OCI-M2 (cell line): Measurements from ENCODE around the gene USP17L5.
"Not testable (repeated sequence)": the region's sequence is repeated elsewhere in the genome, so short reads cannot be mapped to it uniquely, and the experiment has no call there.

ENCODE experiments used
- DNase-seq: peaks from one replicate; lab custom pipeline; 2025; ENCODE audit not compliant: unreplicated experiment; lab: John Stamatoyannopoulos, UW

USP17L5 gene

GRCh38 chr4:9339103-9339502, at the start of gene USP17L5:
Gene USP17L5, plus strand, starts transcription at chr4:9339403. Its CDS starts 0 bp downstream, at chr4:9339403.
- not testable (repeated sequence) for DNase-seq

GRCh38 chr4:9324191-9324590, 15.0 kb upstream of the USP17L5 start:
- DNase-seq: not testable (repeated sequence)

- not testable (repeated sequence) for DNase-seq
These were observed 14.3 kb upstream of the USP17L5 start, which contains the start of gene USP17L24 for GRCh38 chr4:9324865-9325264. Gene USP17L24, plus strand, starts transcription at chr4:9325165. Its CDS starts 0 bp downstream, at chr4:9325165.

- not testable (repeated sequence) for DNase-seq
These were observed 9.6 kb upstream of the USP17L5 start, which contains the start of gene USP17L25 for GRCh38 chr4:9329611-9330010. Gene USP17L25, plus strand, starts transcription at chr4:9329911. Its CDS starts 0 bp downstream, at chr4:9329911.

- not testable (repeated sequence) for DNase-seq
These were observed 4.8 kb upstream of the USP17L5 start, which contains the start of gene USP17L26 for GRCh38 chr4:9334358-9334757. Gene USP17L26, plus strand, starts transcription at chr4:9334658. Its CDS starts 0 bp downstream, at chr4:9334658.

- not testable (repeated sequence) for DNase-seq
These were observed 4.6 kb downstream of the USP17L5 start, which contains the start of gene USP17L27 for GRCh38 chr4:9343848-9344247. Gene USP17L27, plus strand, starts transcription at chr4:9344148. Its CDS starts 0 bp downstream, at chr4:9344148.

GRCh38 chr4:9348593-9348992, 9.4 kb downstream of the USP17L5 start, which contains the start of gene USP17L28:
Gene USP17L28, plus strand, starts transcription at chr4:9348893. Its CDS starts 0 bp downstream, at chr4:9348893.
- DNase-seq: not testable (repeated sequence)

- DNase-seq: not testable (repeated sequence)
These were observed 11.7 kb downstream of the USP17L5 start for GRCh38 chr4:9350866-9351265.

GRCh38 chr4:9353338-9353737, 14.1 kb downstream of the USP17L5 start, which contains the start of gene USP17L29:
Gene USP17L29, plus strand, starts transcription at chr4:9353638. Its CDS starts 0 bp downstream, at chr4:9353638.
- DNase-seq: not testable (repeated sequence)

- DNase-seq: not testable (repeated sequence)
These were observed 23.6 kb downstream of the USP17L5 start, which contains the start of gene USP17L30 for GRCh38 chr4:9362829-9363228. Gene USP17L30, plus strand, starts transcription at chr4:9363129. Its CDS starts 0 bp downstream, at chr4:9363129.

- DNase-seq: not testable (repeated sequence)
These were observed 40.7 kb downstream of the USP17L5 start for GRCh38 chr4:9379881-9380280.

GRCh38 chr4:9381012-9381534, 41.9 kb downstream of the USP17L5 start:
- not testable (repeated sequence) for DNase-seq

GRCh38 chr4:9384126-9384525, 44.9 kb downstream of the USP17L5 start:
- no peak for DNase-seq

- DNase-seq: not testable (repeated sequence)
These were observed 49.8 kb downstream of the USP17L5 start for GRCh38 chr4:9389001-9389400.
